GM10266 (cell line): ENCODE measurements around the gene COBL.

Experiments
- DNase-seq: peaks from one replicate; pipeline ENCODE4 v3.0.0; 2012; ENCODE audit errors: extremely low spot score
- TF ChIP-seq, protein P1 (sequence below): IDR thresholded peaks from 2 replicates; pipeline ENCODE4 v1.5.1; 2012; ENCODE audit warnings: mild to moderate bottlenecking, low read depth; ENCODE audit not compliant: control insufficient read depth, insufficient read depth; ENCODE audit errors: missing control alignments

COBL gene

DNA sequence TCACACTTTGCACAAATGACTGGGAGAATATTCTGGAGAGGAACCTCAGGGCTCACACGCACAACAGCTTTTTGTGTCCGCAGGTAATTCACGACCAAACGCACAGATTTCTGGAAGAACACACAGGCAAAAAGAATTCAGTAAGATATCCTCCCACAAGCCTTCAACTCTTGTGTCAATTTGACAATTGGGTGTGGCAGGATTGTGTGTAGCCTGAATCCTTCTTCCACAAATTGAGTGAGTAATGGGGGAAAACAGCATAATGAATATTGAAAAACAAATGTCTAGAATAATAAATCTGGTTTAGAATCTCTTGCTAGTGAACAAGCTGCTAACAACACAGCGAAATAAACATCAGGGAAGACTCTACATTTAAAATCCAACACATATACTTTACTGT is 125.6 kb downstream of the COBL start:
- TF ChIP-seq, protein P1, sequence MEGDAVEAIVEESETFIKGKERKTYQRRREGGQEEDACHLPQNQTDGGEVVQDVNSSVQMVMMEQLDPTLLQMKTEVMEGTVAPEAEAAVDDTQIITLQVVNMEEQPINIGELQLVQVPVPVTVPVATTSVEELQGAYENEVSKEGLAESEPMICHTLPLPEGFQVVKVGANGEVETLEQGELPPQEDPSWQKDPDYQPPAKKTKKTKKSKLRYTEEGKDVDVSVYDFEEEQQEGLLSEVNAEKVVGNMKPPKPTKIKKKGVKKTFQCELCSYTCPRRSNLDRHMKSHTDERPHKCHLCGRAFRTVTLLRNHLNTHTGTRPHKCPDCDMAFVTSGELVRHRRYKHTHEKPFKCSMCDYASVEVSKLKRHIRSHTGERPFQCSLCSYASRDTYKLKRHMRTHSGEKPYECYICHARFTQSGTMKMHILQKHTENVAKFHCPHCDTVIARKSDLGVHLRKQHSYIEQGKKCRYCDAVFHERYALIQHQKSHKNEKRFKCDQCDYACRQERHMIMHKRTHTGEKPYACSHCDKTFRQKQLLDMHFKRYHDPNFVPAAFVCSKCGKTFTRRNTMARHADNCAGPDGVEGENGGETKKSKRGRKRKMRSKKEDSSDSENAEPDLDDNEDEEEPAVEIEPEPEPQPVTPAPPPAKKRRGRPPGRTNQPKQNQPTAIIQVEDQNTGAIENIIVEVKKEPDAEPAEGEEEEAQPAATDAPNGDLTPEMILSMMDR, result no peak
- DNase-seq, result no peak

DNA sequence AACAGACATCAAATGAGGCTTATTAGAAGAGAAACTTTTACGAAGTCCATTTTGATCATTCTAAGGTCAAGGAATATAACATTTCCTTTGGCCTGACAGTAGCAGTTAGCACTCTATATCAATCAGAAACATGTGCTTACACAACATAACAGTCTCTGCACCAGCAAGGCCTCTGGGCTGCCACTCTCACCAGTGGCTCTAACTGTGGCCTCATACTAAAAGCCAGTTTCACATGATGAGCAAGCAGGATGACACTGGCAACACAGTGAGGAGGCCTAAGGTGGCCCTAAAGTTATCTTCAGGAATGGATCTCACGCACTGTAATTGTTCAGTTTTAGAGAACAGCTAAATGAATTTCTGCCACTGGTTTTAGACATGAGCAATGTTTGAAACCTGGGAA is 126.8 kb downstream of the COBL start:
- DNase-seq, result no peak
- TF ChIP-seq, protein P1, result no peak

DNA sequence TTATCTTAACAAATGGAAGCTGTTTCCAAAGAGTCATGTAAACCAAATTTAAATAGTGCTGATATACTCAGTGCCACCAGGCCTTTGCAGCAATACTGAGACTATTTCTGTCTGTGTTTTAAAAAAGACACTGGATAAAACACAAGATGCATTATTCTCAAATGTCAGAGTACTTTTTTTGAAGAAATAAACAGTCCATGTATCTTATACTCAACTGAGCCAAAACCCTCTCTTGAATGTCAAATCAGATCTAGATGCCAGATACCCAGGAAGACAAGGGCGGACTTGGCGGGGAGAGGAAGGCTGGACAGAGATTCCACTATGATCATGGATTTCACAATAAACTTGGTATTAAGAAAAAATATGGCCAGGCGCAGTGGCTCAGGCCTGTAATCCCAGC is 127.6 kb downstream of the COBL start:
- DNase-seq, result no peak
- TF ChIP-seq, protein P1, result no peak

DNA sequence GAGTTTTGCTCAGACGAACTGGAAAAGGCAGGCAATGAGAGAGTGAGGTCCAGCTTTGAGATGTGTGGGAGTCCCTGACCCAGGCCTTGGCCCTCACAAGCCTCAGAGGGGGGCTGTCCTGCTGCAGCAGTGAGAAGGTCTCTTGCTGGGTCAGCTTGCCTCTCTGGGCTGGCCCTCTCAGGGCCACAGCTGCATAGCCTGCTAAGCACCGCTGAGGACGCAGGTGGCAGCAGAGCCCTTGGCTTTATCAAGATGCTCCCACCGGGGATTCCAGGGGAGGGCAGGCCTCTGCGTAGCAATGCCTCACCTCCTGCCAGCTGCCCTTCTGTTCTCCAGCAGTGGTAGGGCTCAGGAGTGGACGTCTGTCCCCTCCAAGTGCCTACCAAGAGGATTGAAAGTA is 128.7 kb downstream of the COBL start:
- no peak for DNase-seq
- TF ChIP-seq, protein P1, result no peak

DNA sequence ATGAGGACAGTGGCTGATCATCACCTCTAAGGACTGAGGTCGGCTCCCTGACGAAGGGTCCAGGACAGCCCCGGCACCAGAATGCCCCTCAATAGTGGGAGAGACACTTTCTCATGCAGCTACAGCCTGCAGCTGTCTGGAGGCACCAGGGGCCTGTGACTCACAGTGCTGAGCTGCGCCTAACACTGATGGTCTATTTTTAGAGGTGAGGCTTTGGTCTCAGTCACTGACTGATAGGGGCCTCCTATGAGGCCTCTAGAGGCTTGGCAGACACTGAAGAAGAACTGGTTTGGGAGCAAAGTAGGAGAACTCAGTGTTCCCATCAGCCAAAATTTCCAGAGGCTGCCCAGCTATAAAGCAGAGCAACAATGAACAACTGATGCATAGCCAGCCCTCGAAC is 130.1 kb downstream of the COBL start:
- TF ChIP-seq, protein P1, result no peak
- DNase-seq, result no peak

DNA sequence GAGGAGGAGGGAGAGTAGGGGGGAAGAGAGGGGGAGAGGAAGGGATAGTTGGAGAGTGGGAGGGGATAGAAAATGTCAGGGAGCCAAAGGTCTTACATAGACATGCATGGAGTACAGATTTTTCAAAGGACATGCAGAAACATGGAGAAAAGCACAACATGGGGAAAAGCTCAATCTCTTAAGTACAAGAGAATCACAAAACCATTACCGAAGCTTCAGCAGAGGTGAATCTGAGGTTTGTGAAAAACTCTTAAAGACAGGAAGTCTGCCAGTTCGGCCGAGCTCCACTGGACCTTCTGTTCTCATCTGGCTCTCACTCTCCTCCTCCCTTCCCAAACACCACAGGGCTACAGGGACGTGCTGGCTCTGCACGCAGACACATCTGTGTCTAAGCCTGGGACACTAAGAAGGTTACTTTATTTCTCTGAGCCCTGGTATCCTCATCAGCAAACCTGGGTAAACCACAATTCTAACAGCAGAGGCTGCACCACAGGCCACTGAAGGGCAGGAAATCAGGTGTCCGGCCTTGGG is 133.9 kb downstream of the COBL start:
- no peak for DNase-seq
- TF ChIP-seq, protein P1, result no peak

DNA sequence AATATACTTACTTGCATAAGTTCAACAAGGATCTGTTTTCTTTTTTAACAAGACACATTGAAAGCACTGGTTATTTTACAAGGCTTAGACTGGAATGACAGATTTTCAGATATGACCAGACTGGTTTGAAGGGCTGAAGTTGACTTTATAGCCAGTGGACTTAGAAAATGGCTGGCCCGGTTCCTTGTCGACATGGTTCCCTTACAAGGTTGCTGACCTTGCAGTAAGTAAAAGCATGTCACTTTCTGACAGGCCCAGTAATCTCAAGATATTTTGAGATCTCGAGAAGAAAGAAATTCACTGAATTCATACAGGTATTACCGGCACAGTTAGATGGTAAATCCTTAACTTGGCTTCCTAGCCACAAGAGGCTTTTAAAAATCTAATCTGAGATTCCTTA is 136.5 kb downstream of the COBL start:
- DNase-seq, result no peak
- TF ChIP-seq, protein P1, result no peak
